Measurements from ENCODE around the gene NDUFS6.

NDUFS6 gene

DNA sequence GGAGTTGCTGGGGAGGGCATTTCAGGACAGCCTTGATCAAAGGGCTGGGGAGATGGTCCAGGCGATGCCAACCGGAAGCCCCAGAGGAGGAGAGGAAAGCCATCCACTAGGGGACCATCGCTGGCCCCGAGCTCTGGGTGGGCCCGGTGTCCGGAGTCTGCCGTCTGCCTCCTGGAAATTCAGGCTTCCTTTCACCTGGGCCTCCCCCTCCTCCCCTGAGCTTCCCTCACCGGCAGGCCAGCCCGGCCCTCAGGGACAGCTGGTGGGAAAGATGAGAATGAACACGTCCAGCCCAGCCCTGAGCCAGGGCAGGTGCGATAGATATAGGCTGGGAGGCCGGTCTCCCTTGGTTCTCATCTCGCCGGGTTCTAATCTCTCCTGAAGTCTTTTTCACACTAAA is 64.3 kb downstream of the NDUFS6 start:
- no peak for DNase-seq (ENCODE audit: low spot score)
- in situ Hi-C loops (cut with MboI; ENCODE audit: low sequenced_read_pairs, unreplicated experiment), result no loop called here
- TF ChIP-seq, protein P1, sequence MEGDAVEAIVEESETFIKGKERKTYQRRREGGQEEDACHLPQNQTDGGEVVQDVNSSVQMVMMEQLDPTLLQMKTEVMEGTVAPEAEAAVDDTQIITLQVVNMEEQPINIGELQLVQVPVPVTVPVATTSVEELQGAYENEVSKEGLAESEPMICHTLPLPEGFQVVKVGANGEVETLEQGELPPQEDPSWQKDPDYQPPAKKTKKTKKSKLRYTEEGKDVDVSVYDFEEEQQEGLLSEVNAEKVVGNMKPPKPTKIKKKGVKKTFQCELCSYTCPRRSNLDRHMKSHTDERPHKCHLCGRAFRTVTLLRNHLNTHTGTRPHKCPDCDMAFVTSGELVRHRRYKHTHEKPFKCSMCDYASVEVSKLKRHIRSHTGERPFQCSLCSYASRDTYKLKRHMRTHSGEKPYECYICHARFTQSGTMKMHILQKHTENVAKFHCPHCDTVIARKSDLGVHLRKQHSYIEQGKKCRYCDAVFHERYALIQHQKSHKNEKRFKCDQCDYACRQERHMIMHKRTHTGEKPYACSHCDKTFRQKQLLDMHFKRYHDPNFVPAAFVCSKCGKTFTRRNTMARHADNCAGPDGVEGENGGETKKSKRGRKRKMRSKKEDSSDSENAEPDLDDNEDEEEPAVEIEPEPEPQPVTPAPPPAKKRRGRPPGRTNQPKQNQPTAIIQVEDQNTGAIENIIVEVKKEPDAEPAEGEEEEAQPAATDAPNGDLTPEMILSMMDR (IDR thresholded peaks at IDR 0.05; ENCODE audit: borderline replicate concordance, control extremely low read depth, extremely low read depth, insufficient read depth, missing control alignments), result no peak

All from GM13976 (cell line).